ENCODE results near the gene CST3. TPM values are rescaled to one million over a fixed set of nuclear protein-coding genes. Genes with fewer than 3 reads are reported as not detected.

CST3 gene
- total and polyA plus RNA-seq, 2 of the 8 experiments (the other 6 are each of a cell fraction or from before 2014, with no cell fraction given): 53.2 to 184 TPM

DNA sequence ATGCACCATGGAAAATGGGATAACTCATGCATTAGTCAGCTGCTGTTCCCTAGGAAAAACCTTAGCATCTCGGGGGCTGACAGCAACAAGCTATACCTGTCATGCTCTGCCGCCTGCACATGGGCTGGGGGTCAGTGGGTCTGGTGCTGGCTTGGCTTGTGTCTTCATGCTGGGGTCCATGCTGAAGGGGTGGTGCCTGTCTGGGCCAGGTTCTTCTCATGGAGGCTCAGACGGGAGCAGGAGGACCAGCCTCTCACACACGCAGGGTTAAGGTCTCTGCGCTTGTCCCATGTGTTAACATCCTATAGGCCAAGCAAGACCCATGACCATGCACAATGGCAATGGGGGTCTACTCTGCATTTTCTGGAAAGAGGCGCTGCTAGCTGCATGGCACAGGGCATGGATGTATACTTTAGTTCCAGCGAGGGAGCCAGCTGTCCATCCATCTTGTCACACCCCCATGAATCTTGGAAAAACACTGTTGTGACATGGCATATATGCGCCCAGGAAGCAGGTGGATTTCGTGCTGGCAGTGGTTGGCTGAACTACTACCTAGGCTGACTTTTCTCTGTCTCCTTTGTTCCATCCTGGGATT lies 24.6 kb upstream of the CST3 start:
- Histone ChIP-seq H3K4me3 (ENCODE audit: extremely low read depth in 1 of 4, insufficient read depth in 2 of 4, low read depth in 3 of 4, low read length in 4 of 4) (no peak overlapping the region), H2AK5ac (ENCODE audit: low read depth, low read length) (no peak overlapping the region), H3K56ac (replicated peaks; ENCODE audit: insufficient read length, low read depth, low read length) (no peak overlapping the region), H2BK5ac (ENCODE audit: low read depth, low read length) (no peak overlapping the region), H3K23ac (ENCODE audit: insufficient read length) (no peak overlapping the region), H3K36me3 (ENCODE audit: control insufficient read depth in 2 of 4, insufficient read depth in 4 of 4, low read length in 3 of 4) (no peaks in the 10 kb centered on the region), H2BK15ac (ENCODE audit: low read length) (no peak overlapping the region), H4K8ac (ENCODE audit: extremely low read depth, insufficient read depth, low read length) (no peak overlapping the region), H3K4me2 (ENCODE audit: insufficient read depth in 1 of 2, low read depth in 2 of 2, low read length in 2 of 2) (no peak overlapping the region), H3K27ac (ENCODE audit: low read depth, low read length) (no peak overlapping the region), H2AFZ (ENCODE audit: low read length) (no peak overlapping the region), H3K79me2 (ENCODE audit: control insufficient read depth in 1 of 2, insufficient read depth in 2 of 2, low read length in 2 of 2) (no peaks in the 10 kb centered on the region), H3K4ac (replicated peaks; ENCODE audit: insufficient read length, low read depth, low read length) (no peak overlapping the region), H4K91ac (replicated peaks; ENCODE audit: insufficient read length, low read length) (no peak overlapping the region), H3K14ac (ENCODE audit: insufficient read length) (no peak overlapping the region), H4K5ac (ENCODE audit: insufficient read length, low read depth, low read length) (no peak overlapping the region), H2BK20ac (ENCODE audit: low read length) (no peak overlapping the region), H3K9ac (replicated peaks in 1 of 4; ENCODE audit: extremely low read depth in 1 of 4, low read depth in 3 of 4, low read length in 3 of 4) (no peak overlapping the region), H3K4me1 (replicated peaks in 1 of 4; ENCODE audit: control insufficient read depth in 3 of 4, insufficient read depth in 4 of 4, low read length in 3 of 4) (no peaks in the 10 kb centered on the region), H3K23me2 (ENCODE audit: low read depth, low read length) (peaks cover 5% of the 10 kb centered on the region), H3K27me3 (replicated peaks in 1 of 4; ENCODE audit: control insufficient read depth in 3 of 4, extremely low read depth in 1 of 4, insufficient read depth in 3 of 4, low read length in 3 of 4) (no peaks in the 10 kb centered on the region), H3K79me1 (ENCODE audit: low read depth, low read length) (no peaks in the 10 kb centered on the region), H2BK12ac (ENCODE audit: low read depth, low read length) (no peak overlapping the region), H3K18ac (ENCODE audit: extremely low read depth, low read length) (no peak overlapping the region), H3K9me3 (ENCODE audit: insufficient read depth in 2 of 2, low read depth in 1 of 2, low read length in 1 of 2) (no peaks in the 10 kb centered on the region), H4K20me1 (replicated peaks in 1 of 2; ENCODE audit: control insufficient read depth in 1 of 2, insufficient read depth in 2 of 2, low read length in 2 of 2) (peaks cover 0 to 3% of the 10 kb centered on the region in 2 experiments), H2BK120ac (replicated peaks; ENCODE audit: low read depth, low read length) (no peak overlapping the region)
- FAIRE-seq: no peak
- CTCF ChIA-PET (ENCODE audit: partially characterized antibody): interaction anchor here (0.5 to 1.7 kb wide), 6 partner anchors 9 to 1209 kb away, joined by 3 to 6 read pairs (median 4); no protein-coding TSS in a partner anchor
- 91% methylated on average over 9 of the region's 9 CpGs; no CpG with 5 or more reads in 1 of the 2 experiments for WGBS, 2 experiments (ENCODE audit: extremely low coverage in 1 of 2, insufficient coverage in 1 of 2, insufficient read length in 1 of 2, insufficient replicate concordance in 2 of 2, low coverage in 1 of 2, low lambda C conversion rate in 2 of 2, missing lambda C conversion rate in 1 of 2)
- no peak for DNase-seq (ENCODE audit: low read depth in 1 of 2, low spot score in 2 of 2)
- POLR2A ChIA-PET (ENCODE audit: partially characterized antibody): interaction anchor here (1.2 kb wide), 1 partner anchor 9 kb away, joined by 3 read pairs; no protein-coding TSS in a partner anchor

Data from H1 (cell line).